ENCODE results near the gene SLC25A23.

DNA sequence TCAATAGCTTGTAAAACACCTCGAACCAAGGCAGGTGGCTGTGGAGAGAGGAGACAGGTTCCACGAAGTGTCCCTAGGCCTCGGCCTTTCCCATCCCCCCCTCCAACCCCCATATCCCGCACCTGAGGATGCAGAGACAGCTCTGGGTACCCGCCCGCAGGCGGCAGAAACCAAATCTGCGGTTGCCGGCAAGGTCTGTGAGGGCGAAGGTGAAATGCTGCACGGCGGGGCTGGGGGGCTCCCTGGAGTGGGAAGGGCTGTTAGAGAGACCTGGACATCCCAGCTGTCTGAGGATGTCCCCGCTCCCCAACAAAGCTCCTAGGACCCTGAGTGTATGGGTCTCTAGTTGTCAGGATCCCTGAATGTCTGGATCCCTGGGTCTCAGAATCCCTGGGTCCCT, 19.2 kb upstream of the SLC25A23 start:
- TF ChIP-seq, protein P1, sequence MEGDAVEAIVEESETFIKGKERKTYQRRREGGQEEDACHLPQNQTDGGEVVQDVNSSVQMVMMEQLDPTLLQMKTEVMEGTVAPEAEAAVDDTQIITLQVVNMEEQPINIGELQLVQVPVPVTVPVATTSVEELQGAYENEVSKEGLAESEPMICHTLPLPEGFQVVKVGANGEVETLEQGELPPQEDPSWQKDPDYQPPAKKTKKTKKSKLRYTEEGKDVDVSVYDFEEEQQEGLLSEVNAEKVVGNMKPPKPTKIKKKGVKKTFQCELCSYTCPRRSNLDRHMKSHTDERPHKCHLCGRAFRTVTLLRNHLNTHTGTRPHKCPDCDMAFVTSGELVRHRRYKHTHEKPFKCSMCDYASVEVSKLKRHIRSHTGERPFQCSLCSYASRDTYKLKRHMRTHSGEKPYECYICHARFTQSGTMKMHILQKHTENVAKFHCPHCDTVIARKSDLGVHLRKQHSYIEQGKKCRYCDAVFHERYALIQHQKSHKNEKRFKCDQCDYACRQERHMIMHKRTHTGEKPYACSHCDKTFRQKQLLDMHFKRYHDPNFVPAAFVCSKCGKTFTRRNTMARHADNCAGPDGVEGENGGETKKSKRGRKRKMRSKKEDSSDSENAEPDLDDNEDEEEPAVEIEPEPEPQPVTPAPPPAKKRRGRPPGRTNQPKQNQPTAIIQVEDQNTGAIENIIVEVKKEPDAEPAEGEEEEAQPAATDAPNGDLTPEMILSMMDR (IDR thresholded peaks at IDR 0.05; ENCODE audit: low read length), result no peak
- TF ChIP-seq EZH2 (IDR thresholded peaks at IDR 0.05; ENCODE audit: borderline replicate concordance, low read length), result no peak

All from OCI-LY1 (cell line).